HG03108 (cell line): ENCODE data around the gene BNIP2.
"Not testable (repeated sequence)": the region's sequence is repeated elsewhere in the genome, so short reads cannot be mapped to it uniquely, and the experiment has no call there.

Experiments
- ATAC-seq: cut with Tn5 transposase; IDR thresholded peaks from one replicate; pipeline ENCODE4 v1.9.1; 2021; ENCODE audit warnings: moderate library complexity; ENCODE audit not compliant: unreplicated experiment

The BNIP2 gene

GRCh38 chr15:59642351-59642750, 46.8 kb downstream of the BNIP2 start:
- no peak for ATAC-seq

GRCh38 chr15:59637507-59637906, 51.6 kb downstream of the BNIP2 start:
- ATAC-seq = not testable (repeated sequence)

- ATAC-seq = no peak
Measured at GRCh38 chr15:59636184-59636583, 52.9 kb downstream of the BNIP2 start.

DNA sequence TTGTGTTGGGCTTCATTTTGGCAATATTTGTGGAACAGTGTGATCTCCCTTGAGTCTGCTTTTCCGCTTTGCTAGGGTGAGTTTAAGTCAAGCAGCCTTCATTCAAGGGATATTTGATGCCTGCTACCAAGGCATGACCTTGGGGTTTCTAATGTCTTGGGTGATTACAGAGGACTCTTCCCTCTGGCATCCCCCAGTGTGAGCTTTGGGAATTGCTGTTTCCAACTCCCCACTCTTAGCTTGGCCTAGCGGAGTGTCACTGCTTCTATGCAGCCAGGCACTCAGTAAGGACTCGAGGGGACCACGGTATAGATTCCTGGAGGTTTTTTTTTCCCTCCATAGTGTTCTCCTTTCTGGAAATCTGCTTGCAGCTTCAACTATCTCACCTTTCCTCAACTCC, 56.4 kb downstream of the BNIP2 start:
- ATAC-seq = no peak

DNA sequence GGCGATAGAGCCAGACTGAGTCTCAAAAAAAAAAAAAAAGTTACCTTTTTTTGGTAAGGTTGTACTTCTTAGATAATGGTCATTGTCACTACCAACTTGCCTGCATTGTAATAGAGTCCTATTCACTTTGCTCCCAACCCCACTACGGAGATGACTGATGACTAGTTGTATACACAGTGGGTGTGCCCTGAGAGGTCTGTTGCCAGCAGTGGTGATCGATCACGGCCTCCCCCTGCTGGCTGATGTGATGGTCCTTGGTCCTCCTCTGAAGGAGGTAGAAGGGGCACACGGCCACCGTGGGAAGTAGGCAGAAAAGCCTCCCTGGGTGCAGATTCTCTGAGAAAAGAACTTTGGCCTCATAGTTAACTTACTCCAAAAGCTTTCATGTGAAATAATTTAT, 66.8 kb downstream of the BNIP2 start:
- no peak for ATAC-seq

- no peak for ATAC-seq
Measured at GRCh38 chr15:59618406-59618805, 70.7 kb downstream of the BNIP2 start.

DNA sequence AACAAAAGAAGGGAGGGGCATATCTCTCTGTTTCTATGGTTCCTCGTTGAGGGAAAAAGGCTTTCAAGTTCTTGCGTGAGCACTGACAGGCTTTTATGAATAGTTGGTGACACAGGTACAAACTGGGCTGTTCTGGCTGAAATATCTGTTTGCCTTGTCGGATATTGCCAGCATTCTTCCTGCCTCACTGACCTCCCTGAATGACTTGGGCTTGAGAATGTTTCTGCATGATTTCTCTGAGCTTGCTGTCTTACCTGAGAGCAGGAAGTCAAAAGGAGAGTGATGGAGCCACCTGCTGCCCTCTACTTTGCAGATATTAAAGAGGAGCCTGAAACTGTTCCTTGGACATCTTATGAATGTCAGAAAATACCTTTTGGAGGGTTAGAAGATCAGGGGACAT, 72.7 kb downstream of the BNIP2 start:
- ATAC-seq = no peak

DNA sequence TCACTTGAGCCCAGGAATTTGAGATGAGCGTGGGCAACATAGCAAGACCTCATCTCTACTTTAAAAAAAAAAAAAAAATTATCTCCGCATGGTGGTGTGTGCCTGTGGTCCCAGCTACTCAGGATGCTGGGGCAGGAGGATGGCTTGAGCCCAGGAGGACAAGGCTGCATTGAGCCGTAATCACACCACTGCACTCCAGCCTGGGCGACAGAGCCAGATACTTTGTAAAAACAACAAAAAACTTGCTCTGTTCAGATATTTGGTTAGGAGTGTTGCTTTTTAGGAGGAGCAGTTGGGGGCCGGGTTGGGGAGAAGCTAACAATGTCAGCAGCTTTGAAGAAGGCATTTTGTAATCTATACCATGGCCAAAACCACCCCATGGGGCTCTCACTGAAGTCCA, 73.5 kb downstream of the BNIP2 start:
- ATAC-seq = no peak

GRCh38 chr15:59614153-59614552, 75.0 kb downstream of the BNIP2 start:
- ATAC-seq = no peak

DNA sequence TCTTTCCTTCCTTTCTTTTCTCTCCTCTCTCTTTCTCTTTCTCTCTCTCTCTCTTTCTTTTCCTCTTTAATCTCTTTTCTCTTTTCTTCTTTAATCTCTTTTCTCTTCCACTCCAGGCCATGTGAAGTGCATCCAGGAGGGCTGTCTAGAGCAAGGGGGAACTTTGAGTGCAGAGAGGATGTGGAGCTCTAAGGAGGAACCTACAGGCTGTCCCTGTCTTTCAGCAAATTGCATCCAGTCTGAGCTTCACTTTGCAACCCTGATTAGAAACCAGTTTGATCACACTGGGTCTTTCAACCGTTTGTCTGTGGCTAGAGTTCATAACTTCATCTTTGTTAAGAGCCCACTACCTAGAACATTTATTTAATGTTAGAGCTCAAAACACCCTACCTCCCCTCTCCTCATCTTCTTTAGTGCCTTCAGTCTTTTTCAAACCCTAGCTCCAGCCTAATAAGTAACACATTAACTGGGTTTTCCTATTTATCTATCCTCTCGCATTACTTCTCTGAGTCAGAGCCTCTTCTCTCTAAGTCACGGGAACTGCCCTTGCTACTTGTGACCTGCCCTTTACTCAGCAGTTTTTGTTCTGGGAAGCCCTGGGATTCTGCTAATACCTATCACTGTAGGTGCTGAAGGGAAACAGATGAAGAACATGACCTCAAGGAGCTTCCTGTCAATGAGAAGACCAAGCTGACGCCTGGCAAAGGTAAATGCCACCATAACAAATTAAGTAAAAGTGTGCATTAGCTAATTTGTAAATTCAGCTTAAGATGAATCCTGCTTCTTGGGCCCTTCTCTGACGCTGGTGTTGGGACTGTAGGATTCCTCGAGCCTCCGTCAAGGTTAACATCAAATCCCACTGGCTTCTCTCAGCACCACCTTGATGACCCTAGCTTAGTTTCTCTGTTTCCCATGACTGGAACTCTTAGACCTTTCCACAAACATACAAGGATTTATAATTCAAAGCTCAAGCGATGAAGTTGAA, 77.6 kb downstream of the BNIP2 start, which contains the start of gene GCNT3:
TSS of gene GCNT3 (plus strand) at position 508 of the 985 bp plus-strand sequence. CDS start 6,456 bp downstream, outside the sequence.
- ATAC-seq = no peak

- no peak for ATAC-seq
Measured at GRCh38 chr15:59609730-59610712, 79.1 kb downstream of the BNIP2 start.
